IMR-90 (cell line): ENCODE results near the gene PPA2. TPM values are rescaled to one million over a fixed set of nuclear protein-coding genes. Genes with fewer than 3 reads are reported as not detected.

Experiments used
- ATAC-seq: fragments of 200-7000 bp; cut with Tn5 transposase; 2 replicates; pipeline ENCODE4 v1.9.1; 2020; ENCODE audit warnings: low read depth, mild to moderate bottlenecking, moderate library complexity
- BruUV-seq: library from RNA; stranded (reverse); fragments of 400-500 nt; replicated peaks from 2 replicates; lab custom pipeline; 2021; lab: Mats Ljungman, UMichigan
- CTCF ChIA-PET: fragments of 300-600 bp; formaldehyde crosslinking; extraction: SDS; loops from one replicate; lab custom pipeline; 2021; ENCODE audit warnings: antibody characterized with exemption; lab: Yijun Ruan, JAX
- POLR2A ChIA-PET: fragments of 300-600 bp; sonication (Branson Sonifier 250); formaldehyde crosslinking; loops from one replicate; lab custom pipeline; 2022; ENCODE audit warnings: antibody characterized with exemption; ENCODE audit not compliant: unreplicated experiment; lab: Charles Lee
- DNase-seq: peaks from one replicate; pipeline ENCODE4 v3.0.0; 2013
- H2AFZ ChIP-seq: replicated peaks from 2 replicates; pipeline ENCODE3; 2013; ENCODE audit warnings: low read length, mild to moderate bottlenecking; ENCODE audit not compliant: poor library complexity
- H2AK5ac ChIP-seq: 2 replicates; pipeline ENCODE4 v1.6.1; 2013; ENCODE audit warnings: low read depth, low read length, inconsistent platforms
- H2AK9ac ChIP-seq: replicated peaks from 2 replicates; pipeline ENCODE3; 2013; ENCODE audit warnings: mild to moderate bottlenecking, low read depth, low read length, moderate library complexity; ENCODE audit not compliant: poor library complexity
- H2BK120ac ChIP-seq: 2 replicates; pipeline ENCODE4 v1.6.1; 2013; ENCODE audit warnings: low read depth, low read length, inconsistent platforms
- H2BK15ac ChIP-seq: 3 replicates; pipeline ENCODE4 v1.6.1; 2013; ENCODE audit warnings: low read depth, low read length, inconsistent platforms
- H2BK20ac ChIP-seq: 2 replicates; pipeline ENCODE4 v1.6.1; 2013; ENCODE audit warnings: low read depth, mild to moderate bottlenecking, inconsistent platforms, low read length, moderate library complexity
- H2BK5ac ChIP-seq: 2 replicates; pipeline ENCODE4 v1.6.1; 2013; ENCODE audit warnings: mild to moderate bottlenecking, low read depth, low read length, inconsistent platforms; ENCODE audit not compliant: poor library complexity, severe bottlenecking
- H3K14ac ChIP-seq: replicated peaks from 2 replicates; pipeline ENCODE4 v1.6.1; 2013; ENCODE audit warnings: low read depth, low read length, inconsistent platforms
- H3K18ac ChIP-seq: 2 replicates; pipeline ENCODE4 v1.6.1; 2013; ENCODE audit warnings: low read depth, low read length, control low read depth
- H3K23ac ChIP-seq: 2 replicates; pipeline ENCODE4 v1.6.1; 2013; ENCODE audit warnings: low read depth, low read length, inconsistent platforms
- H3K27ac ChIP-seq: 2 replicates; pipeline ENCODE4 v1.5.1; 2013; ENCODE audit warnings: mild to moderate bottlenecking, control low read depth, low read length; ENCODE audit not compliant: insufficient read depth
- H3K27me3 ChIP-seq: 2 replicates; pipeline ENCODE4 v1.6.1; 2013; ENCODE audit warnings: low read length; ENCODE audit not compliant: control insufficient read depth, insufficient read depth
- H3K36me3 ChIP-seq: 2 replicates; pipeline ENCODE4 v1.6.1; 2013; ENCODE audit warnings: low read length, mixed read lengths; ENCODE audit not compliant: control insufficient read depth, insufficient read depth
- H3K4ac ChIP-seq: 2 replicates; pipeline ENCODE4 v1.6.1; 2013; ENCODE audit warnings: low read depth, low read length, inconsistent platforms
- H3K4me1 ChIP-seq: 2 replicates; pipeline ENCODE4 v1.6.1; 2013; ENCODE audit warnings: low read length, mixed read lengths; ENCODE audit not compliant: control insufficient read depth, insufficient read depth
- H3K4me2 ChIP-seq: 2 replicates; pipeline ENCODE4 v1.6.1; 2013; ENCODE audit warnings: low read depth, mild to moderate bottlenecking, control low read depth, low read length, moderate library complexity
- H3K4me3 ChIP-seq: 2 replicates; pipeline ENCODE4 v1.5.1; 2013; ENCODE audit warnings: low read depth, mild to moderate bottlenecking, control low read depth, low read length, moderate library complexity; ENCODE audit not compliant: insufficient read depth
- H3K56ac ChIP-seq: 2 replicates; pipeline ENCODE4 v1.6.1; 2013; ENCODE audit warnings: low read length, inconsistent platforms; ENCODE audit not compliant: insufficient read depth; ENCODE audit errors: extremely low read depth
- H3K79me1 ChIP-seq, 2 experiments: 2 replicates each; pipeline ENCODE4 v1.6.1; 2013; ENCODE audit warnings: low read length in 2 of 2, inconsistent platforms in 1 of 2, low read depth in 1 of 2
- H3K9ac ChIP-seq: 2 replicates; pipeline ENCODE4 v1.6.1; 2013; ENCODE audit warnings: low read depth, low read length, control low read depth
- H3K9me1 ChIP-seq: 2 replicates; pipeline ENCODE4 v1.6.1; 2013; ENCODE audit warnings: low read length, inconsistent platforms; ENCODE audit not compliant: insufficient read depth
- H3K9me3 ChIP-seq: 2 replicates; pipeline ENCODE4 v1.6.1; 2013; ENCODE audit warnings: low read length; ENCODE audit not compliant: control insufficient read depth, insufficient read depth
- H4K20me1 ChIP-seq: 2 replicates; pipeline ENCODE4 v1.6.1; 2013; ENCODE audit warnings: low read length, inconsistent platforms; ENCODE audit not compliant: insufficient read depth
- H4K5ac ChIP-seq: 2 replicates; pipeline ENCODE4 v1.6.1; 2013; ENCODE audit warnings: mild to moderate bottlenecking, low read depth, low read length, control low read depth
- H4K8ac ChIP-seq, 2 experiments: 2 replicates each; pipeline ENCODE4 v1.6.1; 2013; ENCODE audit warnings: low read depth in 2 of 2, low read length in 2 of 2, control low read depth in 1 of 2, inconsistent platforms in 1 of 2
- H4K91ac ChIP-seq: 2 replicates; pipeline ENCODE4 v1.6.1; 2013; ENCODE audit warnings: low read depth, low read length, inconsistent platforms; ENCODE audit not compliant: insufficient read depth
- CTCF ChIP-seq: conservative IDR thresholded peaks from 2 replicates; pipeline ENCODE4 v1.5.1; 2012; ENCODE audit warnings: mild to moderate bottlenecking, low read depth, low read length, improper control_type of control experiment
- MAFK ChIP-seq: IDR thresholded peaks from 2 replicates; pipeline ENCODE4 v1.6.1; 2012; ENCODE audit warnings: low read depth, low read length, improper control_type of control experiment
- WGBS, 2 experiments: methylation state at CpG; one replicate each; pipeline versions ENCODE4 v1.1.5 to v1.1.7; 2013; ENCODE audit warnings: missing lambda C conversion rate in 2 of 2; ENCODE audit not compliant: insufficient read length in 1 of 2; ENCODE audit errors: extremely low coverage in 2 of 2; 5-methylcytosine and 5-hydroxymethylcytosine counted together
- dilution Hi-C: fragments of 300-500 bp; cut with HindIII; formaldehyde crosslinking; loops from one replicate; pipeline ENCODE4 v1.14.3; 2018; ENCODE audit warnings: low sequenced_read_pairs; ENCODE audit not compliant: unreplicated experiment
- in situ Hi-C: fragments of 300-500 bp; cut with MboI; formaldehyde crosslinking; loops from 3 replicates; pipeline ENCODE4 v1.14.3; 2019; ENCODE audit warnings: low sequenced_read_pairs, inconsistent platforms, mixed read lengths
- intact Hi-C: fragments of 100-400 bp; cut with micrococcal nuclease; formaldehyde crosslinking; loops from 2 replicates; pipeline ENCODE4 v1.10.0; 2022
- polyA plus RNA-seq, 3 experiments: library from polyadenylated mRNA; depleted of rRNA; stranded (reverse); fragments of >200 nt; gene quantifications; 2 replicates each; pipeline ENCODE4 v1.2.3, GENCODE V29; 2012; ENCODE audit warnings: low replicate concordance in 1 of 3
- total RNA-seq: library from RNA; depleted of rRNA; stranded (reverse); fragments of >200 nt; gene quantifications from 2 replicates; pipeline ENCODE4 v1.2.3, GENCODE V29; 2012

PPA2 gene
- total and polyA plus RNA-seq, 2 of the 4 experiments (the other 2 are of a cell fraction), result 43.1 to 52.5 TPM

- no peak overlapping the region for H3K56ac ChIP-seq
- no peaks in the 10 kb centered on the region for H3K79me1 ChIP-seq
- no peak overlapping the region for H3K9ac ChIP-seq
- no peak overlapping the region for H3K4me2 ChIP-seq
- no peaks in the 10 kb centered on the region for H3K4me1 ChIP-seq
- no peak overlapping the region for H3K4me3 ChIP-seq
- H2AK9ac ChIP-seq, result no peak overlapping the region
- H2BK5ac ChIP-seq, result no peak overlapping the region
- H2BK120ac ChIP-seq, result no peak overlapping the region
- no CpG with 5 or more reads among the region's 1 CpG for WGBS, 2 experiments
- H3K14ac ChIP-seq, result no peak overlapping the region
- no peaks in the 10 kb centered on the region for H3K9me1 ChIP-seq
- dilution Hi-C loops, result no loop called here
- H3K36me3 ChIP-seq, result no peaks in the 10 kb centered on the region
- no peak overlapping the region for H3K4ac ChIP-seq
- intact Hi-C loops, result no loop called here
- ChIA-PET POLR2A (no interaction called here), CTCF (no interaction called here)
- H4K20me1 ChIP-seq, result no peaks in the 10 kb centered on the region
- H3K27ac ChIP-seq, result no peak overlapping the region
- no peak overlapping the region for H2AFZ ChIP-seq
- no peak overlapping the region for H4K8ac ChIP-seq
- H3K23ac ChIP-seq, result no peak overlapping the region
- no peak overlapping the region for H2AK5ac ChIP-seq
- no peak overlapping the region for H2BK20ac ChIP-seq
- no peak overlapping the region for H3K18ac ChIP-seq
- H2BK15ac ChIP-seq, result no peak overlapping the region
- H4K91ac ChIP-seq, result no peak overlapping the region
- TF ChIP-seq MAFK, result no peak
- no peak for TF ChIP-seq CTCF
- DNase-seq, result no peak
- ATAC-seq, result no peak
- no peak overlapping the region for H4K5ac ChIP-seq
- no peaks in the 10 kb centered on the region for H3K9me3 ChIP-seq
- in situ Hi-C loops, result no loop called here
- H3K27me3 ChIP-seq, result no peaks in the 10 kb centered on the region
- no TSS peak for BruUV-seq
These were observed 35.9 kb upstream of the PPA2 start for GRCh38 chr4:105509714-105510113.
